Breast epithelium (tissue), 3 donors: ENCODE data around the gene SLC2A13.

ENCODE experiments used
- CTCF ChIP-seq, 3 donors: fragments of 450-650 bp; IDR thresholded peaks; one replicate each; pipeline ENCODE4 v1.5.1; 2016 to 2017; ENCODE audit warnings: antibody characterized with exemption in 3 of 3, mild to moderate bottlenecking in 3 of 3, moderate library complexity in 3 of 3
- POLR2A ChIP-seq: fragments of 450-650 bp; IDR thresholded peaks from one replicate; pipeline ENCODE4 v1.6.1; 2016; ENCODE audit warnings: antibody characterized with exemption, mild to moderate bottlenecking, moderate library complexity

GRCh38 chr12:40034712-40035111 is 71.2 kb downstream of the SLC2A13 start:
- TF ChIP-seq CTCF (IDR thresholded peaks at IDR 0.05) (no peak), POLR2A (no peak)
